Measurements from ENCODE around the gene EPGN.

Gene EPGN

DNA sequence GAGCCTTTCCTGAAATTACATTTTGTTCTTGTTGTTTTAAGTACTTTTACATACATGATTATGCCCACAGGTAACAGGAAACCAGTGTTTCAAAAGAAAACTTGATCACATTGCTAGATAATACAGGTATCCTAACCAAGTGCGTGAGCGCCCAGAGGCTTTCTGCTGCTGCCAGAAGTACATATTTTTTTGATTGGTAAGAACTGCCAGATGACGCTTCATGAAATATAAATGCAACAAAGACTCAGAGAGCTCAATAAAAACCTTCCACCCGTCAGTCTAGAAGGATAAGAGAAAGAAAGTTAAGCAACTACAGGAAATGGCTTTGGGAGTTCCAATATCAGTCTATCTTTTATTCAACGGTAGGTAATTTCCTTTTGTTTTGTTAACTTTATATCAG is at the start of gene EPGN:
TSS of gene EPGN (plus strand) at position 256 of the 400 bp plus-strand sequence. CDS start at position 320, 64 bp downstream.
- no peak for DNase-seq
- in situ Hi-C loops (cut with HindIII; ENCODE audit: low pct_ligation_motif_present, low pct_unique_long_range_greater_than_20kb, low sequenced_read_pairs), result no loop called here

GRCh38 chr4:74258963-74259362 is 49.3 kb upstream of the EPGN start:
- no peak for DNase-seq
- in situ Hi-C loops (cut with HindIII; ENCODE audit: low pct_ligation_motif_present, low pct_unique_long_range_greater_than_20kb, low sequenced_read_pairs), result no loop called here

GRCh38 chr4:74260036-74260435 is 48.2 kb upstream of the EPGN start:
- no peak for DNase-seq
- in situ Hi-C loops (cut with HindIII; ENCODE audit: low pct_ligation_motif_present, low pct_unique_long_range_greater_than_20kb, low sequenced_read_pairs), result no loop called here

DNA sequence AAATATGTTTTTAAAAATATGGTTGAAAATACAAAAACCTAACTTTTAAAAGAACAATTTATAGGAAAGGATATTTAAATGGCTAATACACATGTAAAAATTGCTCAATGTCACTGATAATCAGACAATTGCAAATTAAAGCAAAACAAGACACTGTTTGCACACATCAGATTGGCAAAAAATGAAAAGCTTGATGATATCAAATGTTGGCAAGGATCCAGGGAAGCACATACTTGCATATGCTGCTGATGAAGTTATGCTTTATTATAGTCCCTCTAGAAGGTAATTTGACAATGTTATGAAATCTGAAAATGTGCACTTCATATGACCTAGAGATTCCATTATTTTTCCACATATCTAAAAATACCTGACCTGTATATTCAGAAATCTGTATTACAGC is 45.7 kb upstream of the EPGN start:
- in situ Hi-C loops (cut with HindIII; ENCODE audit: low pct_ligation_motif_present, low pct_unique_long_range_greater_than_20kb, low sequenced_read_pairs), result no loop called here
- no peak for DNase-seq

DNA sequence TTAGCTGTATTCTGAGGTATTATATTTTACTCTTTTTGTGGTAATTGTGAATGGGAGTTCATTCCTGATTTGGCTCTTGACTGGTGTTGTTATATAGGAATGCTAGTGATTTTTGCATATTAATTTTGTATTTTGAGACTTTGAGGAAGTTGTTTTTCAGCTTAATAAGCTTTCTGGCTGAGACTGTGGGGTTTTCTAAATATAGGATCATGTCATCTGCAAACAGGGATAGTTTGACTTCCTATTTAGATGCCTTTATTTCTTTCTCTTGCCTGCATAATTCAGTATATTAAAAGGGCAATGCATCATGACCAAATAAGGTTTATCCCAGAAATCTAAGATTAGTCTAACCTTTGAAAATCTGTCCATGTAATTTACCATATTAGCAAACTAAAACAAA is 44.7 kb upstream of the EPGN start:
- in situ Hi-C loops (cut with HindIII; ENCODE audit: low pct_ligation_motif_present, low pct_unique_long_range_greater_than_20kb, low sequenced_read_pairs), result no loop called here

GRCh38 chr4:74266081-74266480 is 42.2 kb upstream of the EPGN start:
- DNase-seq, result no peak
- in situ Hi-C loops (cut with HindIII; ENCODE audit: low pct_ligation_motif_present, low pct_unique_long_range_greater_than_20kb, low sequenced_read_pairs), result no loop called here

More for the DNA sequence above, 44.7 kb upstream of the EPGN start:
- DNase-seq, result no peak

GRCh38 chr4:74267998-74268606 is 40.2 kb upstream of the EPGN start:
- DNase-seq, result peak; percentile 66

DNA sequence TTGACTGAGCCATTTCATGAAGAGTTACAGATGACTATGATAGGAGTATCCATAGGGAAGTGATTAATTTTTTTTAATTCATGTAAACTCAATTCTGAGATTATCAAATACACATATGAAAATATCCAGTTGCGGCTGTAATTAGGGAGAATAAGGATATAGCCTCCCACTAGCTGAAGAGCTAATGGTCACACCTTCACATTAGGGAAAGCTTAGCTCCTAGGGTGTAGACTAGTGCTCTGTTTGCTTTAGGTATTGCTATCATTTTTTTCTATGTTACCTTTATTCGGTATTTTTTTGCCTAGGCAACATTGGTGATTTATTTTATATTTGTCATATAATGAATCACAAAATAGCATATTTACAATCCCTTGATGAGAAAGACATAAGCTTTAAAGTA is 39.6 kb upstream of the EPGN start:
- in situ Hi-C loops (cut with HindIII; ENCODE audit: low pct_ligation_motif_present, low pct_unique_long_range_greater_than_20kb, low sequenced_read_pairs), result no loop called here

More at GRCh38 chr4:74267998-74268606, 40.2 kb upstream of the EPGN start:
- in situ Hi-C loops (cut with HindIII; ENCODE audit: low pct_ligation_motif_present, low pct_unique_long_range_greater_than_20kb, low sequenced_read_pairs), result no loop called here

GRCh38 chr4:74278490-74278889 is 29.8 kb upstream of the EPGN start:
- DNase-seq, result no peak
- in situ Hi-C loops (cut with HindIII; ENCODE audit: low pct_ligation_motif_present, low pct_unique_long_range_greater_than_20kb, low sequenced_read_pairs), result no loop called here

More for the DNA sequence above, 39.6 kb upstream of the EPGN start:
- DNase-seq, result no peak

GRCh38 chr4:74279716-74280115 is 28.6 kb upstream of the EPGN start:
- in situ Hi-C loops (cut with HindIII; ENCODE audit: low pct_ligation_motif_present, low pct_unique_long_range_greater_than_20kb, low sequenced_read_pairs), result no loop called here
- DNase-seq, result no peak

DNA sequence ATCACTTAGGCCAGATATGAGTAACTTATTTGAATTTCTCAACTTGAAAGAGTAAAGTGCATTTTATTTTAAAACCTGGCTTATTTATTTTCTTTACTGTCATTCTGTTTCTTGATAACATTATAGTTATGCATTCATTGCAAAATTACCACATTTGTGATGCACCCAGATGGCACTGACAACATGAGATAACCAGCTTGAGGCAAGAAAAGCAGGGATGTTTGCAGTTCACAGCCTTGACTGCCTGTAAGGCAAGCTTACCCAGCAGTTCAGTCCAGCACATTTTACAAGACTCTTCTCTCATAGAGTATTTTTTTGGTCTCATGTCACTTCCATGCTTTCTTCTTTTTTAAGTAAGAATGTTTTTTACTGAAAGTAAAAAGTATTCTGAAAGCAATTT is 25.3 kb upstream of the EPGN start:
- no peak for DNase-seq

GRCh38 chr4:74283614-74284013 is 24.7 kb upstream of the EPGN start:
- in situ Hi-C loops (cut with HindIII; ENCODE audit: low pct_ligation_motif_present, low pct_unique_long_range_greater_than_20kb, low sequenced_read_pairs), result no loop called here
- DNase-seq, result peak; percentile 64

More for the DNA sequence above, 25.3 kb upstream of the EPGN start:
- in situ Hi-C loops (cut with HindIII; ENCODE audit: low pct_ligation_motif_present, low pct_unique_long_range_greater_than_20kb, low sequenced_read_pairs), result no loop called here

- in situ Hi-C loops (cut with HindIII; ENCODE audit: low pct_ligation_motif_present, low pct_unique_long_range_greater_than_20kb, low sequenced_read_pairs), result no loop called here
Measured at GRCh38 chr4:74284053-74284452, 24.2 kb upstream of the EPGN start.

GRCh38 chr4:74287164-74287563 is 21.1 kb upstream of the EPGN start:
- no peak for DNase-seq
- in situ Hi-C loops (cut with HindIII; ENCODE audit: low pct_ligation_motif_present, low pct_unique_long_range_greater_than_20kb, low sequenced_read_pairs), result no loop called here

More at GRCh38 chr4:74284053-74284452, 24.2 kb upstream of the EPGN start:
- peak; percentile 74 for DNase-seq

DNA sequence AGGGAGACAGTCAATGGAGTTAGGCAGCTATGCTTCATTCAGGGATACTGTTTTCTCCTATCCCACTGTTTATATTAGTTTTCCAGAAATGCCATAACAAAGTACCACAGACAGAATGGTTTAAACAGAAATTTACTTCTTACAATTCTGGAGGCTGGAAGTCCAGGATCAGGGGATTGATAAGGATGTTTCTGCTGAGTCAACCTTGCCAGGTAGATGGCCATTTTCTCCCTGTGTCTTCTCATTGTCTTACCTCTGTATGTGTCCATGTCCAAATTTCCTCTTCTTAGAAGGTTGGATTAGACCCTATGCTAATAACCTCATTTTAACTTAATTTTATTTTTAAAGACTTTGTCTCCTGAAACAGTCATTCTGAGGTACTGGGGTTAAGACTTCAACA is 20.5 kb upstream of the EPGN start:
- DNase-seq, result no peak
- in situ Hi-C loops (cut with HindIII; ENCODE audit: low pct_ligation_motif_present, low pct_unique_long_range_greater_than_20kb, low sequenced_read_pairs), result no loop called here

DNA sequence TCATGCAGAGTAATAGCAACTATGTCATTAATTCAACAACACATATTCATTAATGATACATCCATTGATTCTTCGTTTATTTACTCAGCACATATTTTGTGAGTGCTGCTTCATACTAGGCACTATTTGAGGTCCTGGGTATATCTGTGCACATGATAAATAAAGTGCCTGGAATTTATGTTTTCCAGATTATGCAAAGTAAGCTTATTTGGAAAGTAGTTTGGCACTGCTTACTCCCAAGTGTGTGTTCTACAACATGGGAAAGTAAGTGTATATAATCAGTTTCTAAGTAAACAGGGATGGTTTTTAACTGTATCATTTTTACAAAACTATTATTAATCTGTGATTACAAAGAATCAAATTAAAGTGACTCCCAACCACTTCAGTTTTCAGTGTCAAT is 16.8 kb upstream of the EPGN start:
- in situ Hi-C loops (cut with HindIII; ENCODE audit: low pct_ligation_motif_present, low pct_unique_long_range_greater_than_20kb, low sequenced_read_pairs), result no loop called here
- no peak for DNase-seq

DNA sequence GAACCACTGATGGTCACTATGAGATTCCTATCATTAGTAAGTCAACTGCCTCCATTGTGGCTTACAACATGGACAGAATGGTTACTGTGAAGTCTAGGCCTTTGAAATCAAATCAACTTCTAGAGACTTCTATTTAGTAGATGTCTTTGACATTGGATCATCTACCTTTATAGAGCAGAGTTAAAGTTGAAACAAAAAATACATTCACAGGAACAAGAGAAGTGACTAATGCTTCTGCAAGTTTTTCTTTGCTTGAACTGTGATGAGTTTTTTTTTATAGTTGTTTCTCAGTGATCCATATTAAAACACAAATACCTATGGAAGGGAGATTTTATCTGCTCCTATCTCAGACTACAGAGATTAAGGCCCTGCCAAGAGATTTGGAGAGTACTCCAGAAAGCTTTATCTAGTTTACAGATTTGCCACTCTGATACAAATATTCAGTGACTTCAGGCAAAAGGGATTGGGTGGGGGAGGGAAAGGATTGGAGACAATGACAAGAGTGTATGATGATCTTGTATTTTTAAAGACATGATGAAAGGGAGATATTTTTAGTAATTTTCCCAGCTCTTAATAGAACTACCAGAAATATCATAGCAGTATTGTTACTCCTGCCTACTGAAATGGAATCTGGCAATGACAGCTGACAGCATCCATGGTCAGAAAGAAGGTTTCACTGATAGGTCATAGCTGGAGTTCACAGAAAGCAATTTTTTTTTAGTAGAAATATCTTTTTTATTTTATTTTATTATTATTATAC is 16.0 kb upstream of the EPGN start:
- in situ Hi-C loops (cut with HindIII; ENCODE audit: low pct_ligation_motif_present, low pct_unique_long_range_greater_than_20kb, low sequenced_read_pairs), result no loop called here
- DNase-seq, result no peak

DNA sequence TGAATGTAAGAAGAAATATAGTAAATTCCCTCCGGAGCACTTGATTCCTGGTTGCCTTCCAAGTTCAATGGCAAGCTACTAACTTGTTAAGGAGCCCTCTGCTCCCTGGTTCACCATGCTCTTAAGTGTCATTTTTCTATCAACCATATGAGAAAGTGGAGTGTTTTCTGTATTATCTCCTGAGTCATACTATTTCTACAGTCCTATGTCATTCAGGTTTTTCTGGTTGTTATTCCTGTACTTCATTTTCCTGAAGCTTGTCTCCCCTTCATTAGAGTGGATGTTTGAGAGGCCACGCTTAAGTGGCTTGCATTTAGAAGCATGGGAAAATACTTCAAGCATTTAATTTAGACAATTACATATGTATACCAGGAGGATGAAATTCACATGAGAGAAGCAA is 14.7 kb upstream of the EPGN start:
- DNase-seq, result no peak

GRCh38 chr4:74294681-74295080 is 13.6 kb upstream of the EPGN start:
- DNase-seq, result peak; percentile 36
- in situ Hi-C loops (cut with HindIII; ENCODE audit: low pct_ligation_motif_present, low pct_unique_long_range_greater_than_20kb, low sequenced_read_pairs), result no loop called here

More for the DNA sequence above, 14.7 kb upstream of the EPGN start:
- in situ Hi-C loops (cut with HindIII; ENCODE audit: low pct_ligation_motif_present, low pct_unique_long_range_greater_than_20kb, low sequenced_read_pairs), result no loop called here

DNA sequence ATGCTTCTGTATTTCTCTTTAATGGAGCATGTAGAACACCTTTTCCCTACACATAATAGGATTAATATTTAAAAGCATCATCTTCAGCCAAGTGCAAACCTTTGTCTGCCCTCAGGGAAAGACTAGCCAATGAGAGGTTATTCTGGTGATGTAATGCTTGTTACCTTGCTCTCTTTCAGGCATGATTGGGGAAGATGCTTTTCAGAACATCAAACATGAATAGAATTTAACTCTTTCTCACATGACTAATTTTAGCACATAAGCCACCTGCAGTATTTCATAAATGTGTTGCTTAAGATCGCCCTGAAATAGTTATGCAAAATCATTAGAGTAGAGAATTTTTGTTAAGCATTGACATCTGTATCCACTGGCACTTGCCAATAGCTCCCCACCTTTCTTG is 10.7 kb upstream of the EPGN start:
- no peak for DNase-seq
- in situ Hi-C loops (cut with HindIII; ENCODE audit: low pct_ligation_motif_present, low pct_unique_long_range_greater_than_20kb, low sequenced_read_pairs), result no loop called here

All from ACHN (cell line).